AG04449 (cell line): ENCODE results near the gene LCP1.

Experiments
- CTCF ChIA-PET: fragments of 350-600 bp; formaldehyde crosslinking; extraction: SDS; loops from one replicate; lab custom pipeline; 2021; ENCODE audit warnings: antibody characterized with exemption; lab: Yijun Ruan, JAX
- POLR2A ChIA-PET: fragments of 400-600, 350-600 bp; formaldehyde crosslinking; extraction: SDS; loops from one replicate; lab custom pipeline; 2020; ENCODE audit warnings: antibody characterized with exemption, inconsistent platforms; lab: Yijun Ruan, JAX
- DNase-seq: peaks from one replicate; pipeline ENCODE4 v3.0.0-alpha.2; 2010; ENCODE audit warnings: low read depth, low spot score
- H3K4me3 ChIP-seq: 2 replicates; pipeline ENCODE4 v1.5.1; 2011; ENCODE audit warnings: low read depth, mild to moderate bottlenecking, control low read depth, low read length
- TF ChIP-seq, protein P1 (sequence below): IDR thresholded peaks from one replicate; pipeline ENCODE4 v1.5.1; 2011; ENCODE audit warnings: mild to moderate bottlenecking, moderate library complexity, low read length, control low read depth, inconsistent platforms; ENCODE audit not compliant: insufficient read depth; ENCODE audit errors: missing control alignments

LCP1 gene

DNA sequence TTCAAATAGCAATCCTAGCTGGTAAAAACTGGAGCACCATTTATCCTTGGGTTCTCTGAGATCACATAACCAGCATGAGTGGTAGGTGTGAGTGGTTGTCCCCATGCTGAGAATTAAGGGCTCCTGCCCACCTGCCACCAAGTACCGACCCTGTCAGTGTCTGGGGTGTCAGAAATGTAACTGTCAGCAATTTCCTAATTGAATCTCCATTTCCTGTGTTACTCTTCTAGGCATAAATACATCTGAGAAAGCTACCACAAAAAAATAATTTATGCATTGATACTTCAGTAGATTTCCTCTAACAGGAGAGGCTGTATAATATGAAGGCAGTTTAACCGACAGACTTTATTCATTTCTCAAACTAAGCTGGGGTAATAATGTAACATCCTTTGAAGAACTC lies 102.2 kb downstream of the LCP1 start:
- TF ChIP-seq, protein P1, sequence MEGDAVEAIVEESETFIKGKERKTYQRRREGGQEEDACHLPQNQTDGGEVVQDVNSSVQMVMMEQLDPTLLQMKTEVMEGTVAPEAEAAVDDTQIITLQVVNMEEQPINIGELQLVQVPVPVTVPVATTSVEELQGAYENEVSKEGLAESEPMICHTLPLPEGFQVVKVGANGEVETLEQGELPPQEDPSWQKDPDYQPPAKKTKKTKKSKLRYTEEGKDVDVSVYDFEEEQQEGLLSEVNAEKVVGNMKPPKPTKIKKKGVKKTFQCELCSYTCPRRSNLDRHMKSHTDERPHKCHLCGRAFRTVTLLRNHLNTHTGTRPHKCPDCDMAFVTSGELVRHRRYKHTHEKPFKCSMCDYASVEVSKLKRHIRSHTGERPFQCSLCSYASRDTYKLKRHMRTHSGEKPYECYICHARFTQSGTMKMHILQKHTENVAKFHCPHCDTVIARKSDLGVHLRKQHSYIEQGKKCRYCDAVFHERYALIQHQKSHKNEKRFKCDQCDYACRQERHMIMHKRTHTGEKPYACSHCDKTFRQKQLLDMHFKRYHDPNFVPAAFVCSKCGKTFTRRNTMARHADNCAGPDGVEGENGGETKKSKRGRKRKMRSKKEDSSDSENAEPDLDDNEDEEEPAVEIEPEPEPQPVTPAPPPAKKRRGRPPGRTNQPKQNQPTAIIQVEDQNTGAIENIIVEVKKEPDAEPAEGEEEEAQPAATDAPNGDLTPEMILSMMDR = no peak
- no peak overlapping the region for H3K4me3 ChIP-seq
- CTCF ChIA-PET = no interaction called here
- DNase-seq = no peak
- POLR2A ChIA-PET = no interaction called here

DNA sequence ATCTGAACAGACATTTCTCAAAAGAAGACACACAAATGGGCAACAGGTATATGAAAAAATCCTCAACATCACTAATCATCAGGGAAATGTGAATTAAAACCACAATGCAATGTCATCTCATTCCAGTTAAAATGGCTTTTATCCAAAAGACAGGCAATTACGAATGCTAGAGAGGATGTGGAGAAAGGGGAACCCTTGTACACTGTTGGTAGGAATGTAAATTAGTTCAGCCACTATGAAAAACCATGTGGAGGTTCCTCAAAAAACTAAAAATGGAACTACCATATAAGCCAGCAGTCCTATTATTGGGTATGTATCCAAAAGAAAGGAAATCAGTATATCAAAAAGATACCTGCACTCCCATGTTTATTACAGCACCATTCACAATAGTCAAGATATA lies 104.7 kb downstream of the LCP1 start:
- no peak overlapping the region for H3K4me3 ChIP-seq
- DNase-seq = no peak
- ChIA-PET CTCF (no interaction called here), POLR2A (no interaction called here)
- TF ChIP-seq, protein P1 = no peak

DNA sequence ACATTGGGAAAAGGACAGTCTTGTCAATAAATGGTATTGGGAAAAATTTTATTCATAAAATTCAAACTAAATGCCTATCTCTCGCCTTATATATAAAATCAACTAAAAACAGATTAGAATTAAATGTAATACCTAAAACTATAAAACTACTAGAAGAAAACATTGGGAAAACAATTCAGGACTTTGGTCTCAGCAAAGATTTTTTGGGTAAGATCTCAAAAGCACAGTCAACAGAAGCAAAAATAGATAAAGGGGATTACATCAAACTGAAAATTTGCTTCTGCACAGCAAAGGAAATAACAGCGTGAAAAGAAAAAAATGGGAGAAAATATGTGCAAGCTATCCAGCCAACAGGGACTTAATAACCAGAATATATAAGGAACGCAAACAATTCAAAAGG lies 105.2 kb downstream of the LCP1 start:
- TF ChIP-seq, protein P1 = no peak
- DNase-seq = no peak
- ChIA-PET POLR2A (no interaction called here), CTCF (no interaction called here)
- no peak overlapping the region for H3K4me3 ChIP-seq
